Muscle layer of colon (tissue), 2 donors: Measurements from ENCODE around the gene ADGRG2.

ENCODE experiments used
- H3K27ac ChIP-seq: one replicate; pipeline ENCODE4 v1.7.0; 2013; ENCODE audit warnings: low read depth, mild to moderate bottlenecking, low read length, moderate library complexity
- H3K27me3 ChIP-seq, 2 donors: one replicate each; pipeline ENCODE4 v1.7.0; 2013; ENCODE audit warnings: low read length in 2 of 2, mild to moderate bottlenecking in 2 of 2; ENCODE audit not compliant: insufficient read depth in 2 of 2, control insufficient read depth in 1 of 2
- H3K36me3 ChIP-seq: one replicate; pipeline ENCODE4 v1.7.0; 2013; ENCODE audit warnings: mild to moderate bottlenecking, low read length; ENCODE audit not compliant: insufficient read depth
- H3K4me1 ChIP-seq: one replicate; pipeline ENCODE4 v1.7.0; 2013; ENCODE audit warnings: mild to moderate bottlenecking, low read length; ENCODE audit not compliant: insufficient read depth
- H3K4me3 ChIP-seq, 2 donors: one replicate each; pipeline ENCODE4 v1.7.0; 2013; ENCODE audit warnings: low read length in 2 of 2, low read depth in 1 of 2, mild to moderate bottlenecking in 1 of 2, moderate library complexity in 1 of 2
- H3K9ac ChIP-seq: one replicate; pipeline ENCODE4 v1.7.0; 2013; ENCODE audit warnings: low read length
- H3K9me3 ChIP-seq: one replicate; pipeline ENCODE4 v1.7.0; 2013; ENCODE audit warnings: mild to moderate bottlenecking, low read length
- donor health status: abdominal sarcoma.
- donor health status: Adenocarcinoma of cecum.

The ADGRG2 gene

GRCh38 chrX:19121898-19122640 is at the start of gene ADGRG2:
Gene ADGRG2, minus strand, starts transcription at chrX:19122468. Its CDS starts 53,634 bp downstream, at chrX:19068834.
- Histone ChIP-seq H3K36me3 (no peaks in the 10 kb centered on the region), H3K27ac (no peak within 1 kb of the TSS), H3K27me3 (peaks cover 17 to 23% of the 10 kb centered on the region in 2 donors), H3K4me3 (peak within 1 kb of the TSS in 1 of 2 donors; percentile 20), H3K9ac (no peak within 1 kb of the TSS), H3K4me1 (no peaks in the 10 kb centered on the region), H3K9me3 (no peaks in the 10 kb centered on the region)

- H3K9me3 ChIP-seq: peaks cover 5% of the 10 kb centered on the region
- H3K9ac ChIP-seq: no peak overlapping the region
- no peaks in the 10 kb centered on the region for H3K36me3 ChIP-seq
- no peaks in the 10 kb centered on the region for H3K4me1 ChIP-seq
- no peak overlapping the region for H3K27ac ChIP-seq
- H3K4me3 ChIP-seq: no peak overlapping the region
- no peaks in the 10 kb centered on the region for H3K27me3 ChIP-seq
Measured at GRCh38 chrX:19168609-19169008, 46.3 kb upstream of the ADGRG2 start.

GRCh38 chrX:19162851-19163250 is 40.6 kb upstream of the ADGRG2 start:
- no peak overlapping the region for H3K4me3 ChIP-seq
- no peak overlapping the region for H3K9ac ChIP-seq
- no peaks in the 10 kb centered on the region for H3K9me3 ChIP-seq
- no peaks in the 10 kb centered on the region for H3K27me3 ChIP-seq
- H3K4me1 ChIP-seq: no peaks in the 10 kb centered on the region
- no peak overlapping the region for H3K27ac ChIP-seq
- no peaks in the 10 kb centered on the region for H3K36me3 ChIP-seq

GRCh38 chrX:19156186-19156585 is 33.9 kb upstream of the ADGRG2 start:
- no peaks in the 10 kb centered on the region for H3K9me3 ChIP-seq
- no peak overlapping the region for H3K27ac ChIP-seq
- H3K27me3 ChIP-seq: no peaks in the 10 kb centered on the region
- no peaks in the 10 kb centered on the region for H3K4me1 ChIP-seq
- no peaks in the 10 kb centered on the region for H3K36me3 ChIP-seq
- H3K9ac ChIP-seq: no peak overlapping the region
- H3K4me3 ChIP-seq: no peak overlapping the region

GRCh38 chrX:19152762-19153161 is 30.5 kb upstream of the ADGRG2 start:
- no peak overlapping the region for H3K9ac ChIP-seq
- no peaks in the 10 kb centered on the region for H3K36me3 ChIP-seq
- no peak overlapping the region for H3K27ac ChIP-seq
- H3K4me3 ChIP-seq: no peak overlapping the region
- no peaks in the 10 kb centered on the region for H3K27me3 ChIP-seq
- H3K9me3 ChIP-seq: no peaks in the 10 kb centered on the region
- H3K4me1 ChIP-seq: no peaks in the 10 kb centered on the region

GRCh38 chrX:19137067-19137466 is 14.8 kb upstream of the ADGRG2 start:
- Histone ChIP-seq H3K36me3 (no peaks in the 10 kb centered on the region), H3K27ac (no peak overlapping the region), H3K4me3 (no peak overlapping the region), H3K9ac (no peak overlapping the region), H3K4me1 (no peaks in the 10 kb centered on the region), H3K9me3 (no peaks in the 10 kb centered on the region), H3K27me3 (no peaks in the 10 kb centered on the region)

- no peaks in the 10 kb centered on the region for H3K9me3 ChIP-seq
- no peaks in the 10 kb centered on the region for H3K36me3 ChIP-seq
- no peak overlapping the region for H3K27ac ChIP-seq
- no peaks in the 10 kb centered on the region for H3K27me3 ChIP-seq
- H3K9ac ChIP-seq: no peak overlapping the region
- no peak overlapping the region for H3K4me3 ChIP-seq
- no peaks in the 10 kb centered on the region for H3K4me1 ChIP-seq
Measured at GRCh38 chrX:19133784-19134183, 11.5 kb upstream of the ADGRG2 start.

GRCh38 chrX:19133231-19133630 is 11.0 kb upstream of the ADGRG2 start:
- Histone ChIP-seq H3K27me3 (no peaks in the 10 kb centered on the region), H3K36me3 (no peaks in the 10 kb centered on the region), H3K27ac (no peak overlapping the region), H3K4me1 (no peaks in the 10 kb centered on the region), H3K9ac (no peak overlapping the region), H3K4me3 (no peak overlapping the region), H3K9me3 (no peaks in the 10 kb centered on the region)

- Histone ChIP-seq H3K36me3 (no peaks in the 10 kb centered on the region), H3K9ac (no peak overlapping the region), H3K4me3 (no peak overlapping the region), H3K27me3 (no peaks in the 10 kb centered on the region), H3K4me1 (no peaks in the 10 kb centered on the region), H3K9me3 (no peaks in the 10 kb centered on the region), H3K27ac (no peak overlapping the region)
Measured at GRCh38 chrX:19130628-19131027, 8.4 kb upstream of the ADGRG2 start.

- Histone ChIP-seq H3K36me3 (no peaks in the 10 kb centered on the region), H3K9ac (no peak overlapping the region), H3K9me3 (no peaks in the 10 kb centered on the region), H3K4me3 (no peak overlapping the region), H3K4me1 (no peaks in the 10 kb centered on the region), H3K27ac (no peak overlapping the region), H3K27me3 (no peaks in the 10 kb centered on the region)
Measured at GRCh38 chrX:19129694-19130093, 7.4 kb upstream of the ADGRG2 start.

- no peaks in the 10 kb centered on the region for H3K36me3 ChIP-seq
- H3K27me3 ChIP-seq: peaks cover 7 to 13% of the 10 kb centered on the region in 2 donors
- no peaks in the 10 kb centered on the region for H3K9me3 ChIP-seq
- H3K4me3 ChIP-seq: no peak overlapping the region
- H3K4me1 ChIP-seq: no peaks in the 10 kb centered on the region
- no peak overlapping the region for H3K9ac ChIP-seq
- H3K27ac ChIP-seq: no peak overlapping the region
Measured at GRCh38 chrX:19127649-19128168, 5.4 kb upstream of the ADGRG2 start.

GRCh38 chrX:19122641-19123009 is 357 bp upstream of the ADGRG2 start:
- H3K27ac ChIP-seq: no peak overlapping the region
- no peaks in the 10 kb centered on the region for H3K9me3 ChIP-seq
- H3K27me3 ChIP-seq: peaks cover 17 to 23% of the 10 kb centered on the region in 2 donors
- no peak overlapping the region for H3K4me3 ChIP-seq
- H3K9ac ChIP-seq: no peak overlapping the region
- no peaks in the 10 kb centered on the region for H3K4me1 ChIP-seq
- no peaks in the 10 kb centered on the region for H3K36me3 ChIP-seq
